Stimulated activated CD8-positive, alpha-beta memory T cell treated with anti-CD3 and anti-CD28 coated beads, Interleukin-7, amount 100 ng/mL, for 1 hour (primary cell): Measurements from ENCODE around the gene GTF3C1.
A peak's percentile ranks its signal among the peaks of the same experiment; 100 is the strongest.
"Not testable (repeated sequence)": the region's sequence is repeated elsewhere in the genome, so short reads cannot be mapped to it uniquely, and the experiment has no call there.

Experiments used
- DNase-seq, 2 donors: peaks; one replicate each; pipeline ENCODE4 v3.0.0-alpha.2; 2020; ENCODE audit warnings: low read depth in 2 of 2

Gene GTF3C1

GRCh38 chr16:27464626-27465482 lies 84.9 kb downstream of the GTF3C1 start:
- no peak for DNase-seq

- DNase-seq, result peak; percentile 45 to 46
Observed at GRCh38 chr16:27463741-27464591, 85.7 kb downstream of the GTF3C1 start.

GRCh38 chr16:27462846-27463682 lies 86.6 kb downstream of the GTF3C1 start:
- DNase-seq, result no peak

- no peak for DNase-seq
Observed at GRCh38 chr16:27462200-27462845, 87.4 kb downstream of the GTF3C1 start.

- DNase-seq, result no peak
Observed at GRCh38 chr16:27461483-27462171, 88.1 kb downstream of the GTF3C1 start.

GRCh38 chr16:27460663-27461482 lies 88.8 kb downstream of the GTF3C1 start:
- no peak for DNase-seq

GRCh38 chr16:27460213-27460612 lies 89.5 kb downstream of the GTF3C1 start:
- no peak for DNase-seq

- no peak for DNase-seq
Observed at GRCh38 chr16:27458987-27459688, 90.6 kb downstream of the GTF3C1 start.

- no peak for DNase-seq
Observed at GRCh38 chr16:27458258-27458657, 91.5 kb downstream of the GTF3C1 start.

GRCh38 chr16:27457605-27457900 lies 92.2 kb downstream of the GTF3C1 start:
- not testable (repeated sequence) for DNase-seq

GRCh38 chr16:27455700-27456099 lies 94.0 kb downstream of the GTF3C1 start:
- DNase-seq, result no peak

GRCh38 chr16:27453494-27453825 lies 96.3 kb downstream of the GTF3C1 start:
- DNase-seq, result no peak

- DNase-seq, result no peak
Observed at GRCh38 chr16:27452569-27453493, 96.9 kb downstream of the GTF3C1 start.

- no peak for DNase-seq
Observed at GRCh38 chr16:27450196-27450549, 99.5 kb downstream of the GTF3C1 start.

- DNase-seq, result peak; percentile 61 to 70
Observed at GRCh38 chr16:27449434-27450195, 100.1 kb downstream of the GTF3C1 start.

- no peak for DNase-seq
Observed at GRCh38 chr16:27448532-27449433, 100.9 kb downstream of the GTF3C1 start.

GRCh38 chr16:27447301-27447700 lies 102.4 kb downstream of the GTF3C1 start:
- no peak for DNase-seq
